GM10248 (cell line): ENCODE results near the gene RNF31.
A peak's percentile ranks its signal among the peaks of the same experiment; 100 is the strongest.

Experiments
- CTCF ChIA-PET: fragments of 300-600 bp; sonication (Branson Sonifier 250); formaldehyde crosslinking; extraction: SDS; loops from one replicate; lab custom pipeline; 2021; ENCODE audit warnings: antibody characterized with exemption; lab: Yijun Ruan, JAX
- POLR2A ChIA-PET: fragments of 350-650 bp; sonication (Branson Sonifier 250); formaldehyde crosslinking; extraction: SDS; loops from one replicate; lab custom pipeline; 2020; ENCODE audit warnings: antibody characterized with exemption; lab: Yijun Ruan, JAX
- DNase-seq: peaks from one replicate; pipeline ENCODE4 v3.0.0; 2012; ENCODE audit errors: extremely low spot score
- TF ChIP-seq, protein P1 (sequence below): IDR thresholded peaks from 2 replicates; pipeline ENCODE4 v1.5.1; 2012; ENCODE audit warnings: mild to moderate bottlenecking, low read depth; ENCODE audit errors: extremely low read depth, missing control alignments, control extremely low read depth

RNF31 gene

DNA sequence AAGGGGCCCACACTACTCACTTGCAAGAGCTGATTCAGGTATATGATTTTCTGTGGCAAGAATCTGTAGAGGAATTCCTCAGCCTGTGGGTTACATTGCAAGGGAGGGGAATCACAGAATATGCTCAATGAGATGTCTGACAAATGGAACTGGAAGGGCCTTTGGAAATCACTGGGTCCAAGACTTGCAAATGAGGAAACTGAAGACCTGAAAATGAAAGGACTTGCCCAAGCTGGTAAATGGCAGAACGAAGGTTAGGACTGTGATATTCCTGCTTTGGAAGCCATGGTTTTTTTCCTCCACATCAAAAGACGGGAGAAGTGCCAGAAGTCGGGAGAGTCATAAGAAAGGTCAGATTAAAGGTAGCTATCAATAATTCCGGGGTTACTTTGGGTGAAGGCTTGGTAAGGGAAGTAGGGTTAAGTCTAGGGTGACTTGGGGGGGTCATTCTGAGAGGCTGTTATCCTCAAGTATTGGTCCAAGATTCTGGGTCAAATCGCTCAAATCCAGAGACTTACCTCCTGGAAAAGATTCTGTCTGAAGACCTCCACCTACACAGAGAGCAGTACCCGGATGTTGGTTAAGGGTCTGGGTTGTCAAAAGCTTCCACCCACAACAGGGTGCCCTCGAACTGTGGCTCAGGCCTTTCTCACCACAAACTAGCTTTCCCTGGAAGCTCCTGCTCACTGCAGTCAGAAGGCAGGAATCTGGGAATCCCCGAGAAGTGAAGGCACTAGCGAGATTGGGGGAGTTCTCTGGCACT lies 1.4 kb upstream of the RNF31 start:
- DNase-seq, result no peak
- CTCF ChIA-PET, result interaction anchor here (1.2 to 12.0 kb wide), 8 partner anchors 9 to 286 kb away, joined by 3 to 154 read pairs (median 12); partner anchors contain the start of genes DCAF11, IRF9, NRL and PSME1
- POLR2A ChIA-PET, result interaction anchor here (1.4 to 3.2 kb wide), 5 partner anchors 10 to 51 kb away, joined by 6 to 20 read pairs (median 12); partner anchors contain the start of genes DCAF11, IRF9, NRL and PSME1
- TF ChIP-seq, protein P1, sequence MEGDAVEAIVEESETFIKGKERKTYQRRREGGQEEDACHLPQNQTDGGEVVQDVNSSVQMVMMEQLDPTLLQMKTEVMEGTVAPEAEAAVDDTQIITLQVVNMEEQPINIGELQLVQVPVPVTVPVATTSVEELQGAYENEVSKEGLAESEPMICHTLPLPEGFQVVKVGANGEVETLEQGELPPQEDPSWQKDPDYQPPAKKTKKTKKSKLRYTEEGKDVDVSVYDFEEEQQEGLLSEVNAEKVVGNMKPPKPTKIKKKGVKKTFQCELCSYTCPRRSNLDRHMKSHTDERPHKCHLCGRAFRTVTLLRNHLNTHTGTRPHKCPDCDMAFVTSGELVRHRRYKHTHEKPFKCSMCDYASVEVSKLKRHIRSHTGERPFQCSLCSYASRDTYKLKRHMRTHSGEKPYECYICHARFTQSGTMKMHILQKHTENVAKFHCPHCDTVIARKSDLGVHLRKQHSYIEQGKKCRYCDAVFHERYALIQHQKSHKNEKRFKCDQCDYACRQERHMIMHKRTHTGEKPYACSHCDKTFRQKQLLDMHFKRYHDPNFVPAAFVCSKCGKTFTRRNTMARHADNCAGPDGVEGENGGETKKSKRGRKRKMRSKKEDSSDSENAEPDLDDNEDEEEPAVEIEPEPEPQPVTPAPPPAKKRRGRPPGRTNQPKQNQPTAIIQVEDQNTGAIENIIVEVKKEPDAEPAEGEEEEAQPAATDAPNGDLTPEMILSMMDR, result no peak

DNA sequence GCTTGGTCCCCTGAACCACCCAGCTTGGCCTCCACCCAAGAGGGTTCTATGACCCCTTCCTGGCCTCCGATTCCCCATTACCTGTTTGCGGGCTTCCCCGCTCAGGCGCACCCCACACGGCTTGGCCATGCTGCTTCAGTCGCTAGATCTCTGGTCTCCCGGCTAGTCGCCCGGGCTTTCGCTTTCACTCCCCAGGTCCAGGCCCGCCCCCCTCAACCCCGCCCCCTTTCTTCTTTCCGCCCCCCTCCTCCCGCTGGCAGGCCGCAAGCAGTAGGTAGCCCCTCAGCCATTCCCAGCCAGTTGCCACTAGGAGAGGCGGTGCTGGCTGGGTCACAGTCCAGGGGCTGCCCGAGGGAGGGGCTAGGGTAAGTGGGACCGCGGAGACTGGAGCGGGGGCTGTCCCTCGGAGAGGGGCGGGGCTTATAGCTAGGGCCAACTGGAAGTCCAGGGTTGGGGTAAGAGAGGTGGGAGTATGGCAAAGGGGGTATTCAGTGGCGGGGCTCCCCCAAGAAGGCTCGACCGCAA lies 783 bp upstream of the RNF31 start, which contains the start of gene PSME2:
Gene PSME2 (minus strand): TSS at position 158 of the 525 bp plus-strand sequence. CDS start 29 bp downstream, at position 129.
- ChIA-PET POLR2A (interaction anchor here (0.7 to 3.2 kb wide), 10 partner anchors 9 to 51 kb away, joined by 3 to 20 read pairs (median 6); partner anchors contain the start of genes DCAF11, IRF9, NRL and PSME1), CTCF (interaction anchor here (0.8 to 12.0 kb wide), 12 partner anchors 8 to 285 kb away, joined by 3 to 154 read pairs (median 6); partner anchors contain the start of genes CIDEB, DCAF11, IRF9 and NRL)
- DNase-seq, result peak; percentile 97
- TF ChIP-seq, protein P1, result no peak

DNA sequence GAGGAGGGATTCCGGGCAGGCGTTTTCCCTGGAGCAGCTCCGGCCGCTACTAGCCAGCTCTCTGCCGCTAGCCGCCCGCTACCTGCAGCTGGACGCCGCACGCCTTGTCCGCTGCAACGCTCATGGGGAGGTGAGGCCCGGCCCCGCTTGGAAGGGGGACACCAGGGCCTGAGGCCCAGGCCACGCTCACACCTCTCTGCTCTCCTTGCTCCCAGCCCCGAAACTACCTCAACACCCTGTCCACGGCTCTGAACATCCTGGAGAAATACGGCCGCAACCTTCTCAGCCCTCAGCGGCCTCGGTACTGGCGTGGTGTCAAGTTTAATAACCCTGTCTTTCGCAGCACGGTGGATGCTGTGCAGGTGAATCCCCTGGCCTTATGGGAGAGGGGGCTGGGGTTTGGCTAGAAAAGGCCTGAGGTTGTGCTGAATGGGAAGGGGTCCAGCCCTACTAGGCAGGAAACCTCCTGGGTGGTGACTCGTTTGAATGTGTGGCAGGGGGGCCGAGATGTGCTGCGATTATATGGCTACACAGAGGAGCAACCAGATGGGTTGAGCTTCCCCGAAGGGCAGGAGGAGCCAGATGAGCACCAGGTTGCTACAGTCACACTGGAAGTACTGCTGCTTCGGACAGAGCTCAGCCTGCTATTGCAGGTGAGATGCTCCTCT lies 597 bp downstream of the RNF31 start:
- no peak for DNase-seq
- TF ChIP-seq, protein P1, result no peak
- ChIA-PET CTCF (interaction anchor here (1.1 to 12.0 kb wide), 6 partner anchors 9 to 55 kb away, joined by 3 to 154 read pairs (median 12); partner anchors contain the start of genes DCAF11, IRF9 and NRL), POLR2A (interaction anchor here (1.5 to 3.2 kb wide), 3 partner anchors 8 to 13 kb away, joined by 5 to 14 read pairs (median 12); partner anchors contain the start of genes IRF9 and PSME1)

- no peak for DNase-seq
- TF ChIP-seq, protein P1, result no peak
- ChIA-PET CTCF (interaction anchor here (1.1 to 12.0 kb wide), 5 partner anchors 13 to 41 kb away, joined by 3 to 154 read pairs (median 7); partner anchors contain the start of genes DCAF11, IRF9 and NRL), POLR2A (interaction anchor here (0.9 kb wide), 1 partner anchor 13 kb away, joined by 3 read pairs; no protein-coding TSS in a partner anchor)
Measured at GRCh38 chr14:24149302-24149969, 2.1 kb downstream of the RNF31 start.

GRCh38 chr14:24150061-24150460 lies 2.8 kb downstream of the RNF31 start:
- TF ChIP-seq, protein P1, result no peak
- ChIA-PET CTCF (interaction anchor here (0.8 to 12.0 kb wide), 4 partner anchors 13 to 60 kb away, joined by 3 to 154 read pairs (median 6); partner anchors contain the start of genes DCAF11 and IRF9), POLR2A (interaction anchor here (0.9 to 1.4 kb wide), 2 partner anchors 11 to 12 kb away, joined by 3 to 7 read pairs; no protein-coding TSS in a partner anchor)
- DNase-seq, result no peak
